Measurements from ENCODE around the gene CRB3.

Gene CRB3

GRCh38 chr19:6475321-6476108 lies 11.4 kb downstream of the CRB3 start:
- DNase-seq (ENCODE audit: low read depth), result no peak
- TF ChIP-seq CTCF (conservative IDR thresholded peaks at IDR 0.05; ENCODE audit: control insufficient read depth, insufficient read depth, low read depth, low read length), result no peak
- H3K4me3 ChIP-seq (ENCODE audit: control insufficient read depth, low read depth, low read length), result no peak overlapping the region

- peak; percentile 40 for DNase-seq (ENCODE audit: low read depth)
- H3K4me3 ChIP-seq (ENCODE audit: control insufficient read depth, low read depth, low read length), result no peak overlapping the region
- no peak for TF ChIP-seq CTCF (conservative IDR thresholded peaks at IDR 0.05; ENCODE audit: control insufficient read depth, insufficient read depth, low read depth, low read length)
Observed at GRCh38 chr19:6476155-6476895, 12.3 kb downstream of the CRB3 start.

- no peak for DNase-seq (ENCODE audit: low read depth)
- H3K4me3 ChIP-seq (ENCODE audit: control insufficient read depth, low read depth, low read length), result no peak overlapping the region
- TF ChIP-seq CTCF (conservative IDR thresholded peaks at IDR 0.05; ENCODE audit: control insufficient read depth, insufficient read depth, low read depth, low read length), result no peak
Observed at GRCh38 chr19:6476896-6477431, 12.9 kb downstream of the CRB3 start.

- TF ChIP-seq CTCF (conservative IDR thresholded peaks at IDR 0.05; ENCODE audit: control insufficient read depth, insufficient read depth, low read depth, low read length), result no peak
- DNase-seq (ENCODE audit: low read depth), result no peak
- H3K4me3 ChIP-seq (ENCODE audit: control insufficient read depth, low read depth, low read length), result no peak overlapping the region
Observed at GRCh38 chr19:6478815-6479214, 14.7 kb downstream of the CRB3 start.

- no peak overlapping the region for H3K4me3 ChIP-seq (ENCODE audit: control insufficient read depth, low read depth, low read length)
- no peak for TF ChIP-seq CTCF (conservative IDR thresholded peaks at IDR 0.05; ENCODE audit: control insufficient read depth, insufficient read depth, low read depth, low read length)
- DNase-seq (ENCODE audit: low read depth), result no peak
Observed at GRCh38 chr19:6479836-6480398, 15.8 kb downstream of the CRB3 start.

GRCh38 chr19:6480848-6481415 lies 16.9 kb downstream of the CRB3 start:
- TF ChIP-seq CTCF (conservative IDR thresholded peaks at IDR 0.05; ENCODE audit: control insufficient read depth, insufficient read depth, low read depth, low read length), result no peak
- no peak overlapping the region for H3K4me3 ChIP-seq (ENCODE audit: control insufficient read depth, low read depth, low read length)
- no peak for DNase-seq (ENCODE audit: low read depth)

Measured in fibroblast of mammary gland (primary cell).